HG03520 (cell line): ENCODE measurements around the gene ZBTB7C.

ENCODE experiments used
- ATAC-seq: cut with Tn5 transposase; IDR thresholded peaks from one replicate; pipeline ENCODE4 v1.9.1; 2021; ENCODE audit warnings: mild to moderate bottlenecking, moderate library complexity; ENCODE audit not compliant: unreplicated experiment

ZBTB7C gene

GRCh38 chr18:48030616-48031480 lies 378.3 kb downstream of the ZBTB7C start:
- no peak for ATAC-seq

- no peak for ATAC-seq
Observed at GRCh38 chr18:48029296-48029986, 379.7 kb downstream of the ZBTB7C start.

GRCh38 chr18:48028696-48029095 lies 380.5 kb downstream of the ZBTB7C start:
- ATAC-seq, result no peak

- ATAC-seq, result no peak
Observed at GRCh38 chr18:48028081-48028480, 381.1 kb downstream of the ZBTB7C start.

GRCh38 chr18:48027401-48027963 lies 381.7 kb downstream of the ZBTB7C start:
- ATAC-seq, result no peak

GRCh38 chr18:48026216-48026615 lies 383.0 kb downstream of the ZBTB7C start:
- ATAC-seq, result no peak

- no peak for ATAC-seq
Observed at GRCh38 chr18:48024881-48025660, 384.1 kb downstream of the ZBTB7C start.

- ATAC-seq, result no peak
Observed at GRCh38 chr18:48024009-48024512, 385.1 kb downstream of the ZBTB7C start.

GRCh38 chr18:48023334-48024008 lies 385.7 kb downstream of the ZBTB7C start:
- ATAC-seq, result no peak

- no peak for ATAC-seq
Observed at GRCh38 chr18:48022531-48023329, 386.5 kb downstream of the ZBTB7C start.

- ATAC-seq, result no peak
Observed at GRCh38 chr18:48022021-48022420, 387.2 kb downstream of the ZBTB7C start.

GRCh38 chr18:48021273-48021914 lies 387.8 kb downstream of the ZBTB7C start:
- ATAC-seq, result no peak

GRCh38 chr18:48020337-48021250 lies 388.6 kb downstream of the ZBTB7C start:
- ATAC-seq, result no peak

- no peak for ATAC-seq
Observed at GRCh38 chr18:48019557-48020325, 389.4 kb downstream of the ZBTB7C start.

- ATAC-seq, result no peak
Observed at GRCh38 chr18:48018851-48019250, 390.3 kb downstream of the ZBTB7C start.

GRCh38 chr18:48017635-48018034 lies 391.5 kb downstream of the ZBTB7C start:
- ATAC-seq, result no peak

GRCh38 chr18:48013162-48013561 lies 396.0 kb downstream of the ZBTB7C start:
- ATAC-seq, result no peak
